Neural cell (in vitro differentiated cells): Measurements from ENCODE around the gene P4HA3.

Source experiments
- CTCF ChIP-seq: fragments of 450-650 bp; IDR thresholded peaks from 2 replicates; pipeline ENCODE4 v1.5.1; 2014; ENCODE audit warnings: antibody characterized with exemption, mild to moderate bottlenecking, moderate library complexity; ENCODE audit not compliant: poor library complexity, severe bottlenecking
- MXI1 ChIP-seq: fragments of 450-650 bp; conservative IDR thresholded peaks from 2 replicates; pipeline ENCODE4 v1.6.1; 2014; ENCODE audit warnings: antibody characterized with exemption, mild to moderate bottlenecking; ENCODE audit not compliant: poor library complexity, severe bottlenecking
- POLR2AphosphoS5 ChIP-seq: IDR thresholded peaks from 2 replicates; pipeline ENCODE4 v1.6.1; 2012
- REST ChIP-seq: IDR thresholded peaks from 2 replicates; pipeline ENCODE4 v1.6.1; 2012; ENCODE audit warnings: borderline replicate concordance

- TF ChIP-seq CTCF (no peak), MXI1 (no peak), POLR2AphosphoS5 (no peak), REST (no peak)
These were observed 46.0 kb upstream of the P4HA3 start for GRCh38 chr11:74357449-74357848.
